Peyer's patch (tissue), 4 donors: Measurements from ENCODE around the gene ZNF541.

Source experiments
- CTCF ChIP-seq, 6 experiments: fragments of 450-650 bp in 4 of 6; fragments of 200-600 bp in 2 of 6; sonication (generic) in 1 of 6; IDR thresholded peaks; one replicate each; pipeline ENCODE4 v1.5.1; 2017 to 2019; ENCODE audit warnings: antibody characterized with exemption in 6 of 6, mild to moderate bottlenecking in 3 of 6, moderate library complexity in 1 of 6
- POLR2A ChIP-seq, 2 donors: fragments of 450-650 bp; IDR thresholded peaks; one replicate each; pipeline ENCODE4 v1.5.1; 2017; ENCODE audit warnings: antibody characterized with exemption in 2 of 2, mild to moderate bottlenecking in 2 of 2, moderate library complexity in 2 of 2

- TF ChIP-seq CTCF (IDR thresholded peaks at IDR 0.05) (peak in 2 of 6 experiments; percentile 21 to 22), POLR2A (IDR thresholded peaks at IDR 0.05) (peak; percentile 44 to 56)
Measured at GRCh38 chr19:47609906-47610894, 37.3 kb upstream of the ZNF541 start.
